Effector CD8-positive, alpha-beta T cell (primary cell): ENCODE data around the gene MYG1.
"Not testable (repeated sequence)": the region's sequence is repeated elsewhere in the genome, so short reads cannot be mapped to it uniquely, and the experiment has no call there.

ENCODE experiments used
- DNase-seq: peaks from one replicate; lab custom pipeline; 2025; lab: John Stamatoyannopoulos, UW

The MYG1 gene

DNA sequence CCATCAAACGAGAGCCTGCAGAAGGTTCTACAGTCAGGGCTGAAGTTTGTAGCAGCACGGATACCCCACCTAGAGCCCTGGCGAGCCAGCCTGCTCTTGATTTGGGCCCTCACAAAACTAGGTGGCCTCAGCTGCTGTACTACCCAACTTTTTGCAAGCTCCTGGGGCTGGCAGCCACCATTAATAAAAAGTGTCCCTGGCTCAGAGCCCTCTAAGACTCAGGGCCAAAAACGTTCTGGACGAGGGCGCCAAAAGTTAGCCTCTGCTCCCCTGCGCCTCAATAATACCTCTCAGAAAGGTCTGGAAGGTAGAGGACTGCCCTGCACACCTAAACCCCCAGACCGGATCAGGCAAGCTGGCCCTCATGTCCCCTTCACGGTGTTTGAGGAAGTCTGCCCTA is 13.0 kb upstream of the MYG1 start:
- no peak for DNase-seq

DNA sequence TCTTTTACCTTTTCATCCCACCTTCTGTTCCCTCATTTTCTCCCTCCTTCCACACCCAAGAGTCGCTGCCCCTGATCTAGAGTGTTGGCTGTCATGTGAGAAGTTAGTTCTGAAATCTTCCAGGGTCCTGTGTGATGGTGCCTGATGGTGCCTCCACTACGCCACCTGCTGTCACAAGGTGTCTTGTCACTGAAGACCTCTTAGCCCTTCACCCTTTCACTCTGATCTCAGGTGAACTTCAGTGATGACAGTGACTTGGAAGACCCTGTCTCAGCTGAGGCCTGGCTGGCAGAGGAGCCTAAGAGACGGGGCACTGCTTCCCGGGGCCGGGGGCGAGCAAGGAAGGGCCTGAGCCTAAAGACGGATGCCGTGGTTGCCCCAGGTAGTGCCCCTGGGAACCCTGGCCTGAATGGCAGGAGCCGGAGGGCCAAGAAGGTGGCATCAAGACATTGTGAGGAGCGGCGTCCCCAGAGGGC is 11.7 kb upstream of the MYG1 start:
- DNase-seq, result peak; percentile 65

DNA sequence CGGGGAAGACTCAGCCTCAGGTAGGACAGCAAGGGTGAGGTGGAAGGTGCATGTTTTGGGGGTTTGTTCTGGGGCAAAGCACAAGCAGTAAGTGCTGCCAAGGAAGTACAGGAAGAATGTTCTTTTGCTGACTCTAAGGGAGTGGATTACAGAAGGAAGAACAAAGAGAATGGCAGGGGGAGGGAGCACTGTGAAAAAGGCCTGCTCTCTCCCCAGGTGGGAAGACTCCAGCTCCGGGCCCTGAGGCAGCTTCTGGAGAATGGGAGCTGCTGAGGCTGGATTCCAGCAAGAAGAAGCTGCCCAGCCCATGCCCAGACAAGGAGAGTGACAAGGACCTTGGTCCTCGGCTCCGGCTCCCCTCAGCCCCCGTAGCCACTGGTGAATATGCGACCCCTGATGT is 11.2 kb upstream of the MYG1 start:
- no peak for DNase-seq

DNA sequence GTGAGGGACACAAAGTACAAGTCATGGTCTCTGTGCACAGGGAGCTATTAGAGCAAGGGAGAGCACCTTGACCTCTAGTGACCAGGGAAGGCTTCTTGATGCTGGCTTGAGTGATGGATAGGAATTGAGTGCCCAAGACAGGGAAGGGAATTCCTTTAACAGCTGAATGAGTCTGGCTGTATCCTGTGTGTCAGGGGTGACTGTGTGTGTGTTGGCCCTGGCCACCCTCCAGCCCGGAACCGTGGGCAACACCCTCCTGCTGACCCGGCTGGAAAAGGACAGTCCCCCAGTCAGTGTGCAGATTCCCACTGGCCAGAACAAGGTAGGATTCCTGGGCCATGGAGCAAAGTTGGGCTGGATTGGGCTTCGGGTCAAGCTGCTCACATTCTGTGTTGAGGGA is 9.6 kb upstream of the MYG1 start:
- no peak for DNase-seq

DNA sequence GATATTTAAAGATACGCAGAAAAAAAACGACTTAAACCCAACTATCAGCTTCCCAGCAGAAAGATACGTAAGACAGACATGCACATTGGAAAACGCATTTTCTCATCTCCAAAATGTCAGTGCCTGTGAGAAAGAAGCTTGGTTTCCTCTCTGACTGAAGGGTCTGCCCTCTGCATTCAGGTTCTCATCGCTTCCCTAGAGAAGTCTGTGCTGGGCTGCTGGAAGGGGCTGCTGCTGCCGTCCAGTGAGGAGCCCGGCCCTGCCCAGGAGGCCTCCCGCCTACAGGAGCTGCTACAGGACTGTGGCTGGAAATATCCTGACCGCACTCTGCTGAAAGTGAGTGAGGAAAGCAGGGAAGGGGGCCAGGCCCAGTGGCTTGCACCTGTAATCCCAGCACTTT is 8.8 kb upstream of the MYG1 start:
- no peak for DNase-seq

DNA sequence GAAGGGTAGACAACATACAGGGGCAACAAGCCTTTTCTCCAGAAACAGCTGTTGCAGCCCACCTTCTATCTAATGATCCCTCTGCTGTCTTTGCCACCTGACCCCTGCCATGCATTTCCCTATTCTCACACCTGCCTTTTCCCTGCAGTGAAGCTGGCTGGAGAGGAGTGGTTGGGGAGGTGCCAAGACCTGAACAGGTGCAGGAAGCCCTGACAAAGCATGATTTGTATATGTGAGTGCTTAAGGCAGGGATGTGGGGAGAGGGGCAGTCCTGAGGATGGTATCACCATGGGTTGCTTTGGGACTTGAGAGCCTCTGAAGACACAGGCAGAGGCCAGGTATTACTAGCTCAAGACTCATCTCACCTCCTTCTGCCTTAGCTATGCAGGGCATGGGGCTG is 7.1 kb upstream of the MYG1 start:
- DNase-seq, result no peak

DNA sequence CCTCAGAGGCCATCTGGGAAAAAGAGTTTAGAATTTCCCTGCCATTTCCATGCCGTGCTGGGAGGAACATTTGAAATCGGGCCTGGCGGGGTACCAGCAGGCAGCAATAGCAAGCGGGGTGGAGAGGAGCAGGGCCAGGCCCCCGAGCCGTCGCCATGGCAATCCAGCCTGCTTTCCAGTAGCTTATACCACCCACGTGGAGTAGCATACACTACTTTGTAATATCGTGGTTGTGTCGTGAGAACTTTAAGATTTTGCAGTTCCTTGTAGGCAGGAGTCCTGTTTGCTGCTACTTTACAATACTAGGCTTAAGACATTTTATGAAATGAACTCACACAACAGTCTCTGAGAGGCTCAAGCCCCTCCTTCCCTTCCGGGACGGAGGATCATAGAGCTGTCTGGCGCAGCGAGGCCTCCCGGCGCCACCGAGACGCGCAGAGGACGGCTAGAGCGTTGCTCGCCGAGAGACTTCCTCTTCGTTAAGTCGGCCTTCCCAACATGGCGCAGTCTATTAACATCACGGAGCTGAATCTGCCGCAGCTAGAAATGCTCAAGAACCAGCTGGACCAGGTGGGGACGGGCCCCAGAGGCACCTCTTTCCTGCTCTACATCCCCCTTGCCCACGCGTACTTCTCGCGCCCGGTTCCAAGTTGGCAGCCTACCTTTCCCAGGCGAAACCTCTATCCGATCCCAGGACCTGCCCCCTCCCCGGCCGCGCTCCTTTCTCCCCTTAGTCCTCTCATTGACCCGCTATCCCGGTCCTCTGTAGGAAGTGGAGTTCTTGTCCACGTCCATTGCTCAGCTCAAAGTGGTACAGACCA is 4.2 kb upstream of the MYG1 start, which contains the start of gene PFDN5:
Gene PFDN5 (plus strand): TSS at position 473 of the 821 bp plus-strand sequence. CDS start 26 bp downstream, at position 499.
- DNase-seq, result peak; percentile 67

DNA sequence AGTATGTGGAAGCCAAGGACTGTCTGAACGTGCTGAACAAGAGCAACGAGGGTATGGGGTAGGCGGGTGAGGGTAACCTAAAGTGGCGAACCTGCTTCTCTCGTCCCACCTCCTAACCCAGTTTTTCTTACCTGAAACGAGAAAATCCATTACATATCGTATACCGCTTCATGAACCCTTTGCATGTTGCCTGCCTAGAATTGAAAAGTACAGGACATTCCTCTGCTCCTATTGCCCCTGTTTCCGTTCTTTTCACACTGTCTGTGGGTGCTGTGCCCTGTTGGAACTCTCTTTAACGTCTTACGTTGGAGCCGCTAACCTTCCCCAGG is 3.6 kb upstream of the MYG1 start:
- DNase-seq, result no peak

DNA sequence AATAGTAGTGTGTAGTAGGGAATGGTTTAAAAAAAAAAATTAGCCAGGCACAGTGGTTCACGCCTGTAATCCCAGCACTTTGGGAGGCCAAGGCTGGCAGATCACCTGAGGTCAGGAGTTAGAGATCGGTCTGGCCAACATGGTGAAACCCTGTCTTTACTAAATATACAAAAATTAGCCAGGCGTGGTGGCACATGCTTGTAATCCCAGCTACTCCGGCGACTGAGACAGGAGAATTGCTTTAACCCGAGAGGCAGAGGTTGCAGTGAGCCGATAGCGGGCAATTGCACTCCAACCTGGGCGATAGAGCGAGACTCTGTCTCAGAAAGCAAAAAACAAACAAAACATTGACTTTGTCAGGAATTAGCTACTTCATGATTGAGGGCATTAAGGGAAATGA is 2.4 kb upstream of the MYG1 start:
- DNase-seq, result not testable (repeated sequence)

DNA sequence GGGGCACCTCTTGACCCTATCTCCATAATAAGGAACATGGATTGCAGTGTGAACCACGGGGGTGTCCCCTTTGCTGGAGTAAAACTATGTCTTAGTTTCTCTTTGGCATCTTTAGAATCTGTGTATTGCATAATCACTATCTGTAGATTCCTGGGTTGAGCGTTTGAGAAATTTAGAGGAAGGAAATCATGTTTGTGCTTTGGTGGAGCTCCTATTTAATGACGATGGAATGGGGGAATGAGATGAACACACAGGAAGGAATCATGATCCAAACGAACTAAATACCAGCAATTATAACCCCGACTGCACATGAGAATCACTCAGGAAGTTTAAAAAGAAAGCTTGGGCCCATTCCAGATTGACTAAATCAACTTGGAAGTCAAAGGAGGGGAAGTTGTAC is 1.3 kb upstream of the MYG1 start:
- DNase-seq, result no peak

DNA sequence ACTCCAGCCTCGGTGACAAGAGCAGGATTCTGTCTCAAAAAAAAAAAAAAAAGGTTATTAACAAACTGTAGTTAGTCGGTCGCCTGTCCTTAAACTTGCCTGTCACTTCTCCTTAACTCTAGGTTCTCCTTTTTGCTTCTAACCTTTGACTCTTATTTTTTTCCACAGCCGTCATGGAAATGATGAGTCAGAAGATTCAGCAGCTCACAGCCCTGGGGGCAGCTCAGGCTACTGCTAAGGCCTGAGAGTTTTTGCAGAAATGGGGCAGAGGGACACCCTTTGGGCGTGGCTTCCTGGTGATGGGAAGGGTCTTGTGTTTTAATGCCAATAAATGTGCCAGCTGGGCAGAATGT is 418 bp upstream of the MYG1 start:
- no peak for DNase-seq

DNA sequence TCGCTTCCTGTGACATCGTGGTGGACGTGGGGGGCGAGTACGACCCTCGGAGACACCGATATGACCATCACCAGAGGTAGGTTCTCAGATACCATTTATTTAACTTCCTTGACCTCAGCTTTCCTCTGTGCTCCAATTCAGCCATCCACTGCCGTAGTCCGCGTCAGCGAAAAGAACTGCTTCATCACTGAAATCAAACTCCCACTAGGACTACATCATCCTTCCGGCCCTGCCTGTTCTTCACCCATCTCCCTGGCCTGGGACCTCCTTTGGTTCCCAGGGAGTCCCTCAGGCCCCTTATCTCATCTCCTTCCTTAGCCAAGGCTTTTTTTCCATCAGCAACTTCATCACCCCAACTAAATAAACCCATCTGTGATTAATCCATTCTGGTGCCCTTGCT is 692 bp downstream of the MYG1 start:
- no peak for DNase-seq

DNA sequence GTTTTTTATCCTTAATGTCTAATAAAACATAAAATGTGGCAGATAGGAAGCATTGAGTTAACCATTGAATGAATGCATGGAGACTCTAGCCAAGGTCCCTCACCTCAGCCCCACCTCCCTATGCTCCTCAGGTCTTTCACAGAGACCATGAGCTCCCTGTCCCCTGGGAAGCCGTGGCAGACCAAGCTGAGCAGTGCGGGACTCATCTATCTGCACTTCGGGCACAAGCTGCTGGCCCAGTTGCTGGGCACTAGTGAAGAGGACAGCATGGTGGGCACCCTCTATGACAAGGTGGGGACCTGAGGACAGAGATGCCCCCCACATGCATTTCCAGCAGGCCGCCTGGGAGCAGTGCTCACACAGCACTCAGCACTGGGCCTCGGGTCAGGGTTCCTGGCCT is 3.4 kb downstream of the MYG1 start:
- DNase-seq, result no peak

DNA sequence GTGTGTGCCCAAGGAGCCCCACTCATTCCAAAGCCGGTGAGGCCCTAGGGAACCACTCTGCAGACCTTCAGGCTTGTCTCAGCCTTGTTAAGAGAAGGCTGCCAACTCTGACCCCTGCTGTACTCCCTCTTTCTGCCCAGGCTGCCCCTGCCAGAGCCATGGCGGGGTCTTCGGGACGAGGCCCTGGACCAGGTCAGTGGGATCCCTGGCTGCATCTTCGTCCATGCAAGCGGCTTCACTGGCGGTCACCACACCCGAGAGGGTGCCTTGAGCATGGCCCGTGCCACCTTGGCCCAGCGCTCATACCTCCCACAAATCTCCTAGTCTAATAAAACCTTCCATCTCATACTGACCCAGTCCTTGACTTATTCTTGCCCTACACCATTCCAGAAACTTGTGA is 7.3 kb downstream of the MYG1 start:
- no peak for DNase-seq

DNA sequence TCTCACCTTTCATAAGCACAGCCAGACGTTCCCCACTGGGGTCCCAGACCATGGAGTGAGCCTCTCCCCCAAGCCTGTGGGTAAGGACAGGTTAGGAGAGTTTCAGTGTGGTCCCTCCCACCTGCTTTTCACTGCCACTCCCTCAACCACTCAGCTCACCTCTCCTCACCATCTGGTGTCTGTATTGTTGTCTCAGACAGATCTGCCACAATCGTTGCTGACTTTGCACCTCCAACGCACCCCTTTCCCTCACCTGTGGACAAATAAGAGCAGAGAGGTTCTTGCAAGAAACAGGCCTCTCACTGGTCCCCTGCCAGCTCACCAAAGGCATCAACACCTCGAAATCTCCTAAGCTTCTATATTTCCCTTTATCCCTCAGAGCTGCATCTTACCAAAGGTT is 8.8 kb downstream of the MYG1 start:
- no peak for DNase-seq

DNA sequence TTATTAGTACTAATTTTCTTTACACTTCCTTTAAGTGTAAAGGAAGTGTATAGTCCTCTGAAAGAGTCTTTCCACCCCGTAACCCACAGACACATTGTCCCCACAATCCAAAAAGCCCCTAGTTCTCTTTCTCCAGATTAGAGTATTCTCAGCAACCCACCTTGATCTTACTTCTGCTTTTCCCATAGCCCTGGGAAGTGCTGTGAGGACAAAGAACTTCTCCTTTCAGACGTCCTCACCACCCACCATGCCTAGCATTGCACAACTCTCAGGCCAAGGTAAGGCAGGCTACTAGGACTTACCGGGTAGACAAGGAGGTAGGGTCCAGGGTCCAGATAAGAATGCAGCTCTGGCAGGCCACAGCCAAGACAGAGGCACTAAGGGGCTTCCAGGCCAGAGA is 14.5 kb downstream of the MYG1 start:
- DNase-seq, result no peak

DNA sequence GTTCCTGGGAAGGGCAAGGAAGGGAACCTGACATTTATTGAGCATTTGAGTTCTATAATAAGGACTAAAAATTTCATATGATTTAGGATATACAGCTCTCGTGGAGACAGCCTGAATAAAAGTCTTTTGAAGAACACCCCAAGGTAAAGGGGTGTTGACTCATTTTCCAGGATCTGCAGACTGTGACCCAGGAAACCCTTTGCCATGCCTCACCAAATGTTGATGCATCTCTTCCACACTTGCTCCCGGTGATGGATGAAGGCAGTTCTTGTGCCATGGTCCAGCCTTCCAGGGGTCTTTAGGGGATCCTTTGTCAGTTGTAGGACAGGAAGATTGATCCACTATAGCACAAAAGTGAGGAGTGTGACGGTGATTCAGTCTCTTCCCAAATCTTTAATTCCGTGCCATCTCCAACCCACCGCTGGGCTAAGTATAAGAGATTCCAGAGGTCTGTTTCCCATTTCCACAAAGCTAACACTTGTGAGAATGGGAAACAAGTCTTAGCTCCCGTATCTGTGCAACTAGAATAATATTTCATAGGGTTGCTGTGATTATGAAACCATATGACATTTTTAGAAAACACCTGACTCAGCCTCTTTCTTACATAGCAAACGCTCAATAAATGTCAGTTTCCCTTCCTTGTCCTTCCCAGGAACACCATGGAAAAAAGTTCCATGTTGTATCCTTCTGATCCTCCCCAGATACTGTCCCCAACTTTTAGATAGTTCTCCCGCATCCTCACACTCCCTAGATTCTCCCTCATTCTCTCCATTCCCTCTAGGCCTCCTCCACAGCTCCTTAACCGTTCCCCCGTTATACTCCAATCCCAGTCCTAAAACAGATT is 21.1 kb downstream of the MYG1 start:
- DNase-seq, result no peak

DNA sequence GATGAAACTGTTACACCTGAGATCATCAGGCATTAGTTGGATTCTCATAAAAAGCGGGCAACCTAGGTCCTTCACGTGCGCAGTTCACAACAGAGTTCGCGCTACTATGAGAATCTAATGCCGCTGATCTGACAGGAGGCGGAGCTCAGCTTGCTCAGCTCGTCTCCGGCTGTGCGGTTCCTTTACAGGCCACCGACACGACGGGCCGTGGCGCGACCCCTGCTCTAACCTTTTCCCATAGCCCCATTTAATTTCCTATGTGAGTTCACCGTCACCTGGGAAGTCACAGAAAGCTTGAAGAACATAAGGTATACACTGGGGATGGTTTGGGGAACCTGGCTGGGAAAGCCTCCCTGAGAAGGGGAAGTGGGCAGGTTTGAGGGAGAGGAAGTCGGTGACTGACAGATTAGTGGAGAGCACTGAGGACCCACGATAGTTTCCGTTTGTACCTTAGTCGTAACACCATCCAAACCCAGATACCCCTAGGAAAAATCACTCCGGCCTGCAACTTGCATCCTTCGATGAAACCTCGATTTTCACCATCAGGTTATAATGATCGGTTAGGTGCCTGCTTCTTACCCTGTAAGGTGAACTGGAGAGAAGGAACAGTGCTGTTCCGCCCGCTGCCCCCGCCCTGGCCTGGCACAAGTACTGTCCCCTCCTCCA is 24.8 kb downstream of the MYG1 start:
- DNase-seq, result peak; percentile 18

DNA sequence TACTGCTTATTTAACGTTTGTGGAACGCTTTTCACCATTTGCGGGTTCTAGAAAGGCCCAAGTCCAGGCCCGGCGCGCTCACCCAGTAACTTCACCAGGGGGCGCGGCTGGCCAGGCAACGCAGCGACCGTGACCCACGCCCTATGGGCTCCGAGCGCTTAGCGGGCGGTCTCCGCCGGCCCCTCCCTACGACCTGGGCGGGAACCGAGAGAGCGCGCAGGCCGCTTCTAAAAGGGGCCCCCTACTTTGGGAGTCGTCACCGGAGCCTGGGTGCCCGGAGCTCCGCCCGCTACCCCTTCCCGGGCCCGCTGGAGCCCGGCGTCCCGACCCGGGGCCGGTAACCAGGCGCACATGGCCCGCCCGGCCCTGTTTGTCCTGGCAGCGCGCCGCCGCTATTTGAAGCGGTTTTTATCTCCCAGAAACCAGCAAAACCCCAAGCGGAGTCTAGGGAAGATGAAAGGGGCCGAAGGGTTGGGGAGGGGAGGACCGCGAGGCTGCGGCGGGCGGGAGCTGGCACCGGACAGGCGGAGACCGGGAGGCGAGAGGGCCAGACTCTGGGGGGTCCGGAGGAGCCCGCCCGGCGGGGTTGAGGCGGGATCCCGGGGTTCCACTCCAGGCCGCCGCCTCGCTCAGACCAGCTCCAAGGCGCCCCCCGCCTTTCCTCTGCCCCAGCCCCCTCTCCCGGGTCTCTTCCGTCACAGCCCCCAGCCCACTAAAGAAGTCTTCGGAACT is 25.4 kb downstream of the MYG1 start:
- peak; percentile 69 for DNase-seq

DNA sequence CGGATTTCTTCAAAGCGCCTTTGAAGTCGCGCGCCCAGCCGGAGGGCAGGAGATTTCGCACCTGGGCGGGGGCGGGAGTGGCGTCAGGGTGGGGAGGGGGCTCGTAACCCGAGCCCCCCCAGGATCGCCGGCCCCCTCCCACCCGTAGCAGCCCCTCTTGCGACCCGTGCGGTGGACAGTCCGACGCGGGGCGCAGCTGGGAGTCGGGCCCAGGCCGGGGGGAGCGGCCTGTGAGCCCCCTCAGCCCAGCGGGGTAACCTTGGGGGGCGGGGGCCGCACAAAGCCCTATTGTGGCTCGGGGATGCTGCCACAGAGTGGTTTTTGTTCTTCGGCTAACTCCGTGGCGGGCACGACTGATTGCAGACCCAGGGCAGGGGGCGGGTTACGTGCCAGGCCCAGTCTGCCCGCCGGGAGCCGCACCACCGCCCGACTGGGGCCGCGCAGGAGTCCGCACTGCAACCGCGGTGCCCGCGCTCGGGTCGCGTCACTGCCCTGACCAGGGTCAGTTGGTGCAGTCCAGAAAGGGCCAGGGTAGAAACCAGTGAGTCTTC is 26.1 kb downstream of the MYG1 start:
- DNase-seq, result no peak

DNA sequence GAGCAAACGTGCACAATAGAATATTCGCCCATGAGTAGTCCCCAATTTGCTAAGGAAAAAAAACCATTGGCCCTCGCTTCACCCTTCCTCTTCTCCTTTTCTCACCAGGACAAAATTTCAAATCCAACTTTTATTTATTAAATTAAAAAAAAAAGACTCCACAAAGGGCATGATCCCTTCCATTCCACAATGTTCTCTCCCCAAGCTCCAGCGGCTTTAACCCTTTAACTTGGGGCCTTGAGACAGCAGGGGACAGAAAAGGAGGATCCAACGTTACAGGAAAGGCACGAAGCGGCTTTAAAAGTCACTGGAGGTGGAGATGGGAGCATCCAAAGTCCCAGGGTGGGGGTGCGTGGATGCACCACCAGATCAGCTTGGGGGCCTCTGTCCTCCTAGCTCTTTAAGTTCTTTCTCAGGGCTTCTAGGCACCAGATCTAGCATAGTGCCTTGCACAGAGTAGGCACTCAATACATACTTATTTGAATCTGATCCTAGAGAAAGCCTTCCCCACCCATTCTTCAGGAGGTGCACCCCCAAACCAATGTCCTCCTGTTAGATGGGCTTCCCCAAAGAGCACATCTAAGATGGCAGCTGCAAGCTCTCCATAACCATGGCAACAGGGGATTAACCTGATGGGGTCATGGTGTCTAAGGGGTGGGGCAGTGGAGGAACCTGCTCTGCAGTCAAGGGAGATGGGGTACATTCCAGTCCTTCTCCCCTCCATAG is 27.1 kb downstream of the MYG1 start:
- DNase-seq, result no peak
